Fibroblast of lung (primary cell): ENCODE results near the gene CLCN7. TPM values are rescaled to one million over a fixed set of nuclear protein-coding genes. Genes with fewer than 3 reads are reported as not detected.

ENCODE experiments used
- DNase-seq, 2 donors: peaks; one replicate each; pipeline versions ENCODE4 v3.0.0 to v3.0.0-alpha.2; 2010; ENCODE audit warnings: low read depth in 2 of 2
- H2AFZ ChIP-seq: 2 replicates; pipeline ENCODE4 v1.5.1; 2012; ENCODE audit warnings: low read length, control low read depth, inconsistent platforms
- H3K27ac ChIP-seq: 2 replicates; pipeline ENCODE4 v1.5.1; 2011; ENCODE audit warnings: low read length, control low read depth; ENCODE audit not compliant: insufficient read depth
- H3K27me3 ChIP-seq: 2 replicates; pipeline ENCODE4 v1.5.1; 2011; ENCODE audit warnings: mild to moderate bottlenecking, low read length; ENCODE audit not compliant: control insufficient read depth, insufficient read depth
- H3K36me3 ChIP-seq: 2 replicates; pipeline ENCODE4 v1.5.1; 2011; ENCODE audit warnings: low read length; ENCODE audit not compliant: control insufficient read depth, insufficient read depth
- H3K4me1 ChIP-seq: 2 replicates; pipeline ENCODE4 v1.5.1; 2011; ENCODE audit warnings: low read length; ENCODE audit not compliant: control insufficient read depth, insufficient read depth; ENCODE audit errors: extremely low read depth
- H3K4me2 ChIP-seq: 2 replicates; pipeline ENCODE4 v1.5.1; 2011; ENCODE audit warnings: low read length, control low read depth; ENCODE audit not compliant: insufficient read depth; ENCODE audit errors: extremely low read depth
- H3K4me3 ChIP-seq, 4 experiments: fragments of 200-600 bp in 1 of 4; sonication (generic) in 1 of 4; replicated peaks in 1 of 4; 2 replicates each; pipeline ENCODE4 v1.5.1; 2011 to 2016; ENCODE audit warnings: low read length in 4 of 4, low read depth in 3 of 4, mild to moderate bottlenecking in 3 of 4, control low read depth in 2 of 4, inconsistent platforms in 1 of 4, mixed read lengths in 1 of 4; ENCODE audit not compliant: insufficient read depth in 1 of 4; ENCODE audit errors: control extremely low read depth in 1 of 4
- H3K79me2 ChIP-seq: 2 replicates; pipeline ENCODE4 v1.5.1; 2012; ENCODE audit warnings: mild to moderate bottlenecking, low read length, inconsistent platforms; ENCODE audit not compliant: control insufficient read depth, insufficient read depth
- H3K9ac ChIP-seq: 2 replicates; pipeline ENCODE4 v1.5.1; 2011; ENCODE audit warnings: mild to moderate bottlenecking, low read length, control low read depth; ENCODE audit not compliant: insufficient read depth
- H3K9me3 ChIP-seq: 2 replicates; pipeline ENCODE4 v1.5.1; 2012; ENCODE audit warnings: low read depth, low read length; ENCODE audit not compliant: control insufficient read depth, insufficient read depth
- H4K20me1 ChIP-seq: 2 replicates; pipeline ENCODE4 v1.5.1; 2011; ENCODE audit warnings: low read length; ENCODE audit not compliant: control insufficient read depth, insufficient read depth; ENCODE audit errors: extremely low read depth
- EZH2 ChIP-seq: IDR thresholded peaks from 2 replicates; pipeline ENCODE4 v1.5.1; 2012; ENCODE audit warnings: low read length, control low read depth, mild to moderate bottlenecking; ENCODE audit errors: missing control alignments
- polyA plus RNA-seq, 2 donors: library from polyadenylated mRNA; depleted of rRNA in 1 of 2; stranded (reverse) in 1 of 2; unstranded in 1 of 2; fragments of >200 nt; gene quantifications; 2 replicates each; pipeline ENCODE4 v1.2.1, GENCODE V29; 2011 to 2012; ENCODE audit warnings: missing spikeins in 1 of 2
- total RNA-seq: library from RNA; depleted of rRNA; stranded (reverse); fragments of >200 nt; gene quantifications from 2 replicates; pipeline ENCODE4 v1.2.1, GENCODE V29; 2014
- TF ChIP-seq, protein P1 (sequence below), 2 donors: IDR thresholded peaks in 1 of 2; conservative IDR thresholded peaks in 1 of 2; 1 replicate in 1 of 2; 2 replicates in 1 of 2; pipeline ENCODE4 v1.5.1; 2011 to 2012; ENCODE audit warnings: low read length in 2 of 2, control low read depth in 1 of 2, inconsistent platforms in 1 of 2, low read depth in 1 of 2, mild to moderate bottlenecking in 1 of 2

CLCN7 gene
- total and polyA plus RNA-seq, 2 donors (not counting 1 experiment from before 2014, with no cell fraction given): 25.0 to 83.4 TPM

DNA sequence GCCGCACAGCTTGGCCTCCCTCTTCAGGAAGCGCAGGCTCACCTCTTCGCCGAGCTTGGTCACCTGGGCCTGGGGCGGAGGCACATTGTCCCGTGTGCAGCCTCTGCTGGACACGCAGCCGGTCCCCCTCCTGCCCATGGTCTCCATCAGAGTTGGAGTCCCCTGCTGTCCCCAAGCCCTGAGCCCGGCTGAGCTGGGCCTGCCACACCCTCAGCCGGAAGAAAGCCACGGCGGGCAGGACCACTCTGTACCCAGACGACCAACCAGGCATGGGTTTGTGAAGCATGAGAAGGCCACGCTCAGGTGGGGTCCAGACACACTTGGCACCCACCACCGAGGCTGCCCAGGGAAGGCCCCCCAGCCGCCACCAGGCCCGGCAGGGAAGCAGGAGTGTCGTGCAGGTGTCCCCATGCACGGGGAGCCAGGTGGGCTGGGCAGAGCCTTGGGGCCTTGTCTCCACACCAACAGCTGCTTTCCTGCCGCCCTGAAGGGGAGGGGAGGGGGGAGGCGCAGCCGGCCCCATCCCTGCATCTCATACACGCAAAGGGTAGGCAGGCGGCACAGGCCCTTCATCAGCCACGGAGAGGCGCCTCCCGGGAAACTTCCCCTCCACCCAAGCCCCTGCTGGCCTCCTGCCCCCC lies 35.6 kb downstream of the CLCN7 start:
- Histone ChIP-seq H3K4me2 (no peak overlapping the region), H3K4me3 (no peak overlapping the region), H3K4me1 (no peaks in the 10 kb centered on the region), H3K36me3 (no peaks in the 10 kb centered on the region), H2AFZ (no peak overlapping the region), H3K9me3 (no peaks in the 10 kb centered on the region), H4K20me1 (no peaks in the 10 kb centered on the region), H3K27ac (no peak overlapping the region), H3K9ac (no peak overlapping the region), H3K79me2 (no peaks in the 10 kb centered on the region), H3K27me3 (no peaks in the 10 kb centered on the region)
- TF ChIP-seq, protein P1, sequence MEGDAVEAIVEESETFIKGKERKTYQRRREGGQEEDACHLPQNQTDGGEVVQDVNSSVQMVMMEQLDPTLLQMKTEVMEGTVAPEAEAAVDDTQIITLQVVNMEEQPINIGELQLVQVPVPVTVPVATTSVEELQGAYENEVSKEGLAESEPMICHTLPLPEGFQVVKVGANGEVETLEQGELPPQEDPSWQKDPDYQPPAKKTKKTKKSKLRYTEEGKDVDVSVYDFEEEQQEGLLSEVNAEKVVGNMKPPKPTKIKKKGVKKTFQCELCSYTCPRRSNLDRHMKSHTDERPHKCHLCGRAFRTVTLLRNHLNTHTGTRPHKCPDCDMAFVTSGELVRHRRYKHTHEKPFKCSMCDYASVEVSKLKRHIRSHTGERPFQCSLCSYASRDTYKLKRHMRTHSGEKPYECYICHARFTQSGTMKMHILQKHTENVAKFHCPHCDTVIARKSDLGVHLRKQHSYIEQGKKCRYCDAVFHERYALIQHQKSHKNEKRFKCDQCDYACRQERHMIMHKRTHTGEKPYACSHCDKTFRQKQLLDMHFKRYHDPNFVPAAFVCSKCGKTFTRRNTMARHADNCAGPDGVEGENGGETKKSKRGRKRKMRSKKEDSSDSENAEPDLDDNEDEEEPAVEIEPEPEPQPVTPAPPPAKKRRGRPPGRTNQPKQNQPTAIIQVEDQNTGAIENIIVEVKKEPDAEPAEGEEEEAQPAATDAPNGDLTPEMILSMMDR (conservative IDR thresholded peaks at IDR 0.05 in 1 of 2, IDR thresholded peaks at IDR 0.05 in 1 of 2; ENCODE audit: low read depth in 1 of 2, low read length in 2 of 2): no peak
- TF ChIP-seq EZH2: no peak
- DNase-seq: no peak

GRCh38 chr16:1438229-1439057 lies 36.4 kb downstream of the CLCN7 start:
- H3K27me3 ChIP-seq: no peaks in the 10 kb centered on the region
- H3K9ac ChIP-seq: no peak overlapping the region
- DNase-seq: no peak
- H3K9me3 ChIP-seq: no peaks in the 10 kb centered on the region
- H4K20me1 ChIP-seq: no peaks in the 10 kb centered on the region
- H3K4me2 ChIP-seq: no peak overlapping the region
- H3K4me1 ChIP-seq: no peaks in the 10 kb centered on the region
- H3K79me2 ChIP-seq: no peaks in the 10 kb centered on the region
- H2AFZ ChIP-seq: no peak overlapping the region
- TF ChIP-seq EZH2: no peak
- TF ChIP-seq, protein P1 (conservative IDR thresholded peaks at IDR 0.05 in 1 of 2, IDR thresholded peaks at IDR 0.05 in 1 of 2; ENCODE audit: low read depth in 1 of 2, low read length in 2 of 2): no peak
- H3K27ac ChIP-seq: no peak overlapping the region
- H3K36me3 ChIP-seq: no peaks in the 10 kb centered on the region
- no peak overlapping the region for H3K4me3 ChIP-seq

GRCh38 chr16:1437606-1438005 lies 37.2 kb downstream of the CLCN7 start:
- TF ChIP-seq, protein P1 (conservative IDR thresholded peaks at IDR 0.05 in 1 of 2, IDR thresholded peaks at IDR 0.05 in 1 of 2; ENCODE audit: low read depth in 1 of 2, low read length in 2 of 2): no peak
- TF ChIP-seq EZH2: no peak
- Histone ChIP-seq H3K9ac (no peak overlapping the region), H3K4me2 (no peak overlapping the region), H3K9me3 (no peaks in the 10 kb centered on the region), H3K27ac (no peak overlapping the region), H2AFZ (no peak overlapping the region), H3K4me3 (no peak overlapping the region), H3K27me3 (no peaks in the 10 kb centered on the region), H4K20me1 (no peaks in the 10 kb centered on the region), H3K79me2 (no peaks in the 10 kb centered on the region), H3K36me3 (no peaks in the 10 kb centered on the region), H3K4me1 (no peaks in the 10 kb centered on the region)
- no peak for DNase-seq
